ENCODE results near the gene LRRC8B.

The LRRC8B gene

DNA sequence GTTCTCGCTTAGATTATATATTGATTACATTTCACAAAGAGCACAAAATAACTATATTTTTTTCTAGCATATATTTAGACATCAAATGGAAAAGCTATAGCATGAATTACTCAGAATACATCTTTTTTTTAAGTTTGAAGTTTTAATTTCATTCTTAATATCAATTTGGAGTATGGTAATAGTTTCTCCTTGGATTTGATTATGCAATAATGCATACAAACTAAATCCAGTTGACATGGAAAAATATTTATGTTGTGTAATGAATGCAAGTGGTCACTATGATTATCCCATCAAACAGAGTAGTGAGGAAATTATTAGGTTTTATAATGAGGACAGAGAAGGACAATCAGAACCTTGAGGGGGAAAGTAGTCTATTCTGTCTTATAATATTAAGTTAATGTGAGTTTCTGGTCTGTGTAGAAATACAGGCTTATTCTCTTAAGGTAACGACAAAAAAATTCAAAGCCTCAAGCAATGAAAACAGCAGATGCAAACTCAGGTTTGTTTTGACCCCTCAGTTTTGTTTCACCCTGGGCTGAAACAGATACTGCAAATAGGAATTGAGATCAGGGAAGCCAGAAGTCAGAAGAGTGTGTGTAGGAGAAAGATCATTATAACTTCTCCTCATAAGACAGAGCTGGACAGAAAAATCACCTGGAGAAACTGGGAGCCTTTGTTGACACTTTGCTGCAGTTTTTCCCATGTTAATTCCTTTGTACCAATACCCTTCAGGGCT is 23.7 kb downstream of the LRRC8B start:
- no peak for DNase-seq (ENCODE audit: low read depth)
- TF ChIP-seq, protein P1, sequence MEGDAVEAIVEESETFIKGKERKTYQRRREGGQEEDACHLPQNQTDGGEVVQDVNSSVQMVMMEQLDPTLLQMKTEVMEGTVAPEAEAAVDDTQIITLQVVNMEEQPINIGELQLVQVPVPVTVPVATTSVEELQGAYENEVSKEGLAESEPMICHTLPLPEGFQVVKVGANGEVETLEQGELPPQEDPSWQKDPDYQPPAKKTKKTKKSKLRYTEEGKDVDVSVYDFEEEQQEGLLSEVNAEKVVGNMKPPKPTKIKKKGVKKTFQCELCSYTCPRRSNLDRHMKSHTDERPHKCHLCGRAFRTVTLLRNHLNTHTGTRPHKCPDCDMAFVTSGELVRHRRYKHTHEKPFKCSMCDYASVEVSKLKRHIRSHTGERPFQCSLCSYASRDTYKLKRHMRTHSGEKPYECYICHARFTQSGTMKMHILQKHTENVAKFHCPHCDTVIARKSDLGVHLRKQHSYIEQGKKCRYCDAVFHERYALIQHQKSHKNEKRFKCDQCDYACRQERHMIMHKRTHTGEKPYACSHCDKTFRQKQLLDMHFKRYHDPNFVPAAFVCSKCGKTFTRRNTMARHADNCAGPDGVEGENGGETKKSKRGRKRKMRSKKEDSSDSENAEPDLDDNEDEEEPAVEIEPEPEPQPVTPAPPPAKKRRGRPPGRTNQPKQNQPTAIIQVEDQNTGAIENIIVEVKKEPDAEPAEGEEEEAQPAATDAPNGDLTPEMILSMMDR (conservative IDR thresholded peaks at IDR 0.05; ENCODE audit: low read depth, low read length) = no peak
- H3K4me3 ChIP-seq (ENCODE audit: low read length) = no peak overlapping the region

DNA sequence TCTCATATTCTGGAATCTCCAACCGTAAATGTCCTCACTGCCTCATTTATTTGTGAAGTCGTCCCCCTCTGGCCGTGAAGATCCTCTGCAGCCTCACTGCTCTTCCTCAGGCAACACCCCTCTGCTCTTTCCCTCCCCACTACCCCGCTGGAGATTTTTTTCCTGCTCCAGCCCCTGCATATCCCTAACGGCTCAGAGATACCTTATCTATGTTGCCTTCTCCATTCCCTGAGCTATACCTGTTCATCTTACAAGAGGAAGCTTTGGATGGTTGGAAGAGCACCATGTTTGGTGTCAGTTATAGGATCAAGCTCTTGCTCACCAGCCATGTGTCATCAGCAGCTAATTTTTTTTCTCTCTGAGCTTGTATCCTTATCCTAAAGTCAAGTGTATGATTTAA is 26.4 kb downstream of the LRRC8B start:
- H3K4me3 ChIP-seq (ENCODE audit: low read length) = no peak overlapping the region
- TF ChIP-seq, protein P1 (conservative IDR thresholded peaks at IDR 0.05; ENCODE audit: low read depth, low read length) = no peak
- DNase-seq (ENCODE audit: low read depth) = no peak

DNA sequence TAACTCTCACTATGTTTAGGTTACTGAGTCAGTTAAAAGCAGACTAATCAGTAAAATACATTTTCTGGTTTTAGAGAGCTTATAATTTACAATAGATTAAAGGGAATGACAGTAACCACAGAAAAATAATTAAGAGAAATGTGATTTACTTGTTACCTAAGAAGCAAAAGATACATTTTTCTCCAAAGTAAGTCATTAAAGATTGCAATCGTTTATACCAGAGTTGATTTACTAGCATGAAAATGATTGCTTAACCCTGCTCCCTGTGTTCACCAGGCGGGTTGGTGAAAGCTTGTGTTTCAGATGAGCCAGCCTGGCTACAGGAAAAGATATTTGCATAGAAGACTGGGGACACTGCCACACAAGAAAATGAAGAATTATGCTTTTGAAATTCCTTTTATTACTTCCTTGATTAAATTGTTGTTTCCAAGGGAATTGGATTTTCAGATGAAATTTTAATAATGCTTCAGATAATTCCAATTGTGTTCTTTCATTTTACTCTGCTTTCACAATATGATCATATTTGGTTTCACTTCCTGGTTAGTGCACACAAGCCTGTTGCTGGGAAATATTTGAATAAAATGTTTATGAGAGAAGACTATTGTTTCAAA is 27.9 kb downstream of the LRRC8B start:
- no peak overlapping the region for H3K4me3 ChIP-seq (ENCODE audit: low read length)
- TF ChIP-seq, protein P1 (conservative IDR thresholded peaks at IDR 0.05; ENCODE audit: low read depth, low read length) = no peak
- DNase-seq (ENCODE audit: low read depth) = no peak

DNA sequence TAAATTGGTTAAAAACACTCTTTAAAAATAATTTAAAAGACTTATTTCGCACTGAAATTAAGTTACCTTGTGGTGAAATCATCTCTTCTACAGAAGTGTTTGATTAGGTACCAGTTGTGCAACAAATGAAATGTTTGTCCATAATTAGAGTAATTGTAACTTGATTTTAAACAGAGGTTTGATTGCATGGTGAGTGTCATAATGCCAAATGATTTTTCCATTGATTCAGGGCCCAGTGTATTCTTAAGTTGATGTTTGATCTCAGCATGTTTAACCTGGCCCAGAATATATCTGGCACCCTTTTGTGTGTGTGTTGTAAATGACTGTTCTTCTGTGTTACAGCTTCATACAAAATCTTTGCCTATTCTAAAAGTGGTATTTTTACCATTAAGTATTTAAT is 28.5 kb downstream of the LRRC8B start:
- DNase-seq (ENCODE audit: low read depth) = no peak
- no peak overlapping the region for H3K4me3 ChIP-seq (ENCODE audit: low read length)

DNA sequence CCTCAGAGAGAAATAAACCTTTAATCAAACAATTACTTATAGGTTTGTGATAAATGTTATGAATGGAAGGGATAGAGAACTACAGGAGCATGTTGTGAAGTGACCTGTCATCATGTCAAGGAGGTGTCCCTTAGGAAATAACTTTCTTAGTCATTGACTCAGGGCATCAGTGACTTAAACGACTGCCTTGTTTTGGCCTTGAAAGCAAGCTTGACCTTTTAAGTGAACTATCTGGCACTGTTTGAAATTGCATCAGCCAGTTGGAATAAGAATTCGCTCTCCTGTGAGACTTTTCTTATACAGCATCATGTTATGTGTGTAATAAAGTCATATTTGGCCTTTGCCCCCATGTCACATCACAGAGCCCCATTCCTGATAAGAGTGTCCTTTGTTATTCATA is 30.9 kb downstream of the LRRC8B start:
- no peak overlapping the region for H3K4me3 ChIP-seq (ENCODE audit: low read length)
- DNase-seq (ENCODE audit: low read depth) = no peak
- TF ChIP-seq, protein P1 (conservative IDR thresholded peaks at IDR 0.05; ENCODE audit: low read depth, low read length) = no peak

More for the DNA sequence above, 28.5 kb downstream of the LRRC8B start:
- TF ChIP-seq, protein P1 (conservative IDR thresholded peaks at IDR 0.05; ENCODE audit: low read depth, low read length) = no peak

DNA sequence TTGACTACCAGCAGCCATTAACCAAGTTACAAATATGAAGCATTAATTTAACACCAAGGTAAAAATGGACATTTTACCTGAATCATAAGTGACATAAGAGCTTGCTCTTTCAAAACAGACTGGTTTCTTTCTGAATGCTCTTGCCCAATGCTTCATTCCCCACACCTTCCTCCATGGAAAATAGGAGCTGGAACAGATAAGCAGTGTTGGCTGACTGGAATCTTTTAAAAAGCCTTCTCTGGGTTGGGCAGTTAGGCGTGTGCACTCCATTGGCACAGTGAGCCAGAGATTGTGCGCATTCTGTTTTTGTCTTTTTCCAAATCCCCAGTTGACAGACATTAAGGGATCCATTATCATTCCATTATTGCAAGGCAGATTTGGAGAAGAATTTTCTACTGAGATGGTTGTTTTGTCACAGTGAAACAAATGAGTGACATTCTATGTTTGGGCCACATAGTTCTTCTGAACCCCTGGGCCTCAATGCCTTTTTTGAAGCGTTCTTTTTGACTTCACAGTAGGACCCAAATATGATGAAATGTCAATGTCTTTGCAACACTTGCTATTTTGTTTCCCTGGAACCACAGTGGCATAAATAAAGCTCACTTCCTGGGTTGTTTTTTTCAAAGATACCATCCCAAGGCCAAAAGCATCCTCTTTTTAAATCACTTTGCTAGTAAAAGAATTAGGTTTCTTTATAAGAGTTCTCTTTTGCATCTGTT is 32.3 kb downstream of the LRRC8B start:
- no peak overlapping the region for H3K4me3 ChIP-seq (ENCODE audit: low read length)
- DNase-seq (ENCODE audit: low read depth) = no peak
- TF ChIP-seq, protein P1 (conservative IDR thresholded peaks at IDR 0.05; ENCODE audit: low read depth, low read length) = no peak
